Effector memory CD4-positive, alpha-beta T cell (primary cell): ENCODE measurements around the gene DGUOK.
"Not testable (repeated sequence)": the region's sequence is repeated elsewhere in the genome, so short reads cannot be mapped to it uniquely, and the experiment has no call there.

ENCODE experiments used
- DNase-seq, 3 donors: peaks; one replicate each; pipeline ENCODE4 v3.0.0-alpha.2; 2020
- H3K27ac ChIP-seq: 2 replicates; pipeline ENCODE4 v1.7.0; 2013; ENCODE audit warnings: mild to moderate bottlenecking, low read length, moderate library complexity; ENCODE audit not compliant: insufficient read depth, poor library complexity, severe bottlenecking
- H3K27me3 ChIP-seq: replicated peaks from 2 replicates; pipeline ENCODE4 v1.7.0; 2013; ENCODE audit warnings: mild to moderate bottlenecking, low read length; ENCODE audit not compliant: insufficient read depth, control insufficient read depth, poor library complexity, severe bottlenecking
- H3K36me3 ChIP-seq: 2 replicates; pipeline ENCODE4 v1.7.0; 2013; ENCODE audit warnings: mild to moderate bottlenecking, low read length, moderate library complexity; ENCODE audit not compliant: control insufficient read depth, insufficient read depth
- H3K4me1 ChIP-seq: 2 replicates; pipeline ENCODE4 v1.7.0; 2013; ENCODE audit warnings: low read length, mild to moderate bottlenecking; ENCODE audit not compliant: control insufficient read depth, insufficient read depth, poor library complexity, severe bottlenecking
- H3K4me3 ChIP-seq: 2 replicates; pipeline ENCODE4 v1.7.0; 2013; ENCODE audit warnings: low read length, low read depth, mild to moderate bottlenecking; ENCODE audit not compliant: insufficient read depth, poor library complexity, severe bottlenecking
- H3K9me3 ChIP-seq: 2 replicates; pipeline ENCODE4 v1.7.0; 2013; ENCODE audit warnings: mild to moderate bottlenecking, low read length, moderate library complexity; ENCODE audit not compliant: control insufficient read depth

The DGUOK gene

DNA sequence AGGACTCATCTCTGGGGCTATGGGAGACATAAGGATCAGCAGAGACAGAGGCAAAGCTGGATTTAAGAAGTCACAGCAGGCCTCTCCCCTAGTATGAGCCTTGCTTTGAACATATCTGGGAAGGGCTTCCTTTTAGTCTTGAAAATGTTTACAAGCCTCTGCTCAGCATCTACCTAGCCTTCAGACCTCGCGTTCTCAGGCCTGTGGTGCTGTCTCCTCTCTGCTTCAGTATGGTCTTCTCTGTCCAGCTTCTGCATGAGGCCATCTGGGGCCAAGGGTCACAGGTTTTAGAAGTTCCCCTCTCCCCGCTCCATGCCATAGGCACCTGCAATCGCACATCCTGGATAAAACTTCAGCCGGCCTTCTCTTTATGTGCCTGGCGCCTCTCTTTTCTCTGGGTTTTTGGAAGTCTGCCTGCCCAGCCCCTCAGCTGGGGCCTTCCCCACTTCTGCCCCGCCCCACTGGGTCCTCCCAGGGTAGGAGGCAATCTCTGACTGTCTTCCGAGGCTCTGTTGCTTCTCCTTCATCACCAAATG is 26.8 kb upstream of the DGUOK start:
- Histone ChIP-seq H3K9me3 (no peaks in the 10 kb centered on the region), H3K36me3 (no peaks in the 10 kb centered on the region), H3K27me3 (no peaks in the 10 kb centered on the region), H3K4me3 (no peak overlapping the region), H3K27ac (no peak overlapping the region), H3K4me1 (peaks cover 5% of the 10 kb centered on the region)
- no peak for DNase-seq

DNA sequence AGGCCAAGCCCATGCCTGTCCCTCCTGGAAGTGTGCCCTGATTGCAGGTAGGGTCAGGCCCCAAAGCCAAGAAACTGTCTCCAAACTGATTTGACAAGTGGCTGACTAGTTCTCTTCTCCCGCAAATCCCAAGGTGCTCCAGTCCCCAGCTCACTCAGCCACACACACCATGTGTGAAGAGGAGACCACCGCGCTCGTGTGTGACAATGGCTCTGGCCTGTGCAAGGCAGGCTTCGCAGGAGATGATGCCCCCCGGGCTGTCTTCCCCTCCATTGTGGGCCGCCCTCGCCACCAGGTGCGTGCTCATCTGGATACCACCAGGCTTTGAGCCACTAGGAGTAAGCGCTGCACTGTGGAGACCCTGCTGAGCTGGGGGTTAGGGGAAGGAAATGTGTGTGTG is 25.5 kb upstream of the DGUOK start:
- Histone ChIP-seq H3K36me3 (no peaks in the 10 kb centered on the region), H3K4me3 (no peak overlapping the region), H3K9me3 (no peaks in the 10 kb centered on the region), H3K4me1 (peaks cover 5% of the 10 kb centered on the region), H3K27me3 (no peaks in the 10 kb centered on the region), H3K27ac (no peak overlapping the region)
- no peak for DNase-seq

DNA sequence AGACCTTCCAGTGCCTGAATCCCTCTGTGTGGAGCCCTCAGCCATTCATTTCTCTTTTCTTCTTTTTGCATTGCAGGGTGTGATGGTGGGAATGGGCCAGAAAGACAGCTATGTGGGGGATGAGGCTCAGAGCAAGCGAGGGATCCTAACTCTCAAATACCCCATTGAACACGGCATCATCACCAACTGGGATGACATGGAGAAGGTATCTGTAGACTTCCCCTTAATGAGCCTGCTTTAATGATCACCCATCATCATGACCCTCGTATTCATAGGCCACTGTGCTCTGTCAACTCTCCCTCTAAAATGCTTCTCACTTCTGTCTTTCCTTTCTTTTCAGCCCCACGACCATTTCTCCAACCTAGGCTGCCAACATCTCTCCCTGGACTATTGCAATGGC is 24.4 kb upstream of the DGUOK start:
- Histone ChIP-seq H3K27me3 (no peaks in the 10 kb centered on the region), H3K36me3 (no peaks in the 10 kb centered on the region), H3K4me1 (no peaks in the 10 kb centered on the region), H3K27ac (no peak overlapping the region), H3K4me3 (no peak overlapping the region), H3K9me3 (no peaks in the 10 kb centered on the region)
- no peak for DNase-seq

DNA sequence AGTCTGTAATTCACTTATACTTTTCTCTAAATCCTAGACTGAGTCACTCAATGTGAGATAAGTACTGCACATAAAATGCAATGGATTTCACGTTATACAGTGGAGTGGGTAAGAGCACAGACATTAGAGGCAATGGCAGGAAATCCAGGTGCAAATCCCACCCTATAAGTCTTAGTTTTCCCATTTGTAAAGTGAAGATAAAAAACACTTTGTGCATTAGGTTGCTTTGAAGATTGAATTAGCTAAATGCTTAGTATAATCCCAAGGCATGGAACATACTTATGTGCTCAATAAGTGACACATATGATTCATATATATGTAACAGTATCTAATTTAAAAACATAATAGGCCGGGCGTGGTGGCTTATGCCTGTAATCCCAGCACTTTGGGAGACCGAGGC is 23.4 kb upstream of the DGUOK start:
- Histone ChIP-seq H3K4me1 (peaks cover 3% of the 10 kb centered on the region), H3K27me3 (no peaks in the 10 kb centered on the region), H3K9me3 (no peaks in the 10 kb centered on the region), H3K4me3 (no peak overlapping the region), H3K36me3 (no peaks in the 10 kb centered on the region), H3K27ac (no peak overlapping the region)
- DNase-seq: no peak

DNA sequence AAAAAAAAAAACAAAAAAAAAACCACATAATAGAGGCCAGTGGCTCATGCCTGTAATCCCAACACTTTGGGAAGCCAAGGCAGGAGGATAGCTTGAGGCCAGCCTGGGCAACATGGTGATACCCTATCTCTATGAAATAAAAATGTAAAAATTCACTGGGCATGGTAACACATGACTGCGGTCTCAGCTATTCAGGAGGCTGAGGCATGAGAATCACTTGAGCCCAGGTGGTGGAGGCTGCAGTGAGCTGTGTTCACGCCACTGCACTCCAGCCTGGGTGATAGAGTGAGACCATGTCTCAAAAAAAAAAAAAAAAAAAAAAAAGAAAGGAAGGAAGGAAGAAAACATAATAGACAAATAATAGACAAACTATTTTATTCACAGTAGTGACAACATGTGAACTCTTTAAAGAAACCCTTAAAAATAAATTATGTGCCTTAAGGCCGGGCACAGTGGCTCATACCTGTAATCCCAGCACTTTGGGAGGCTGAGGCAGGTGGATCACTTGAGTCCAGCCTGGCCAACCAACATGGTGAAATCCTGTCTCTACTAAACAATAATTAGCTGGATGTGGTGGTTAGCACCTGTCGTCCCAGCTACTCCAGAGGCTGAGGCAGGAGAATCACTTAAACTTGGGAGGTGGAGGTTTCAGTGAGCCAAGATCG is 22.6 kb upstream of the DGUOK start:
- H3K9me3 ChIP-seq, DNase-seq, H3K27ac ChIP-seq, H3K36me3 ChIP-seq, H3K27me3 ChIP-seq, H3K4me1 ChIP-seq, H3K4me3 ChIP-seq: not testable (repeated sequence)

DNA sequence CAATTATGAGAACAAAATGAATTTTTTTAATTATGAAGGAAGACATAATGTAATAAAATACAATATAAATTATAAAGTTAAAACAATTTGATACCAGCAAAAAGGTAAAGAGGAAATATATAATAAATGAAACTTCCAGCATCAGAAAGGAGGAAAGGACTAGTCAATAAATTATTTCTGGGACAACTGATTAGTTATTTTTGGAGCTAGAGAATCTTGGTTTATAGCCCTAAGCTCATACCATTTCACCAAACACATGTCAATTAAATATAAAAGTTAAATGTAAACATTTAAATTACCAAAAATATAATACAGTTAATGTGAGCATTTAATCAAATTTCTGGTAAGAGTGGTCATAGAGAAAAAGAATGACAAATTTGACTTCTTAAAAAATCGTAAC is 21.7 kb upstream of the DGUOK start:
- peaks cover 3% of the 10 kb centered on the region for H3K4me1 ChIP-seq
- H3K27ac ChIP-seq: no peak overlapping the region
- no peak overlapping the region for H3K4me3 ChIP-seq
- no peak for DNase-seq
- no peaks in the 10 kb centered on the region for H3K27me3 ChIP-seq
- no peaks in the 10 kb centered on the region for H3K9me3 ChIP-seq
- no peaks in the 10 kb centered on the region for H3K36me3 ChIP-seq

DNA sequence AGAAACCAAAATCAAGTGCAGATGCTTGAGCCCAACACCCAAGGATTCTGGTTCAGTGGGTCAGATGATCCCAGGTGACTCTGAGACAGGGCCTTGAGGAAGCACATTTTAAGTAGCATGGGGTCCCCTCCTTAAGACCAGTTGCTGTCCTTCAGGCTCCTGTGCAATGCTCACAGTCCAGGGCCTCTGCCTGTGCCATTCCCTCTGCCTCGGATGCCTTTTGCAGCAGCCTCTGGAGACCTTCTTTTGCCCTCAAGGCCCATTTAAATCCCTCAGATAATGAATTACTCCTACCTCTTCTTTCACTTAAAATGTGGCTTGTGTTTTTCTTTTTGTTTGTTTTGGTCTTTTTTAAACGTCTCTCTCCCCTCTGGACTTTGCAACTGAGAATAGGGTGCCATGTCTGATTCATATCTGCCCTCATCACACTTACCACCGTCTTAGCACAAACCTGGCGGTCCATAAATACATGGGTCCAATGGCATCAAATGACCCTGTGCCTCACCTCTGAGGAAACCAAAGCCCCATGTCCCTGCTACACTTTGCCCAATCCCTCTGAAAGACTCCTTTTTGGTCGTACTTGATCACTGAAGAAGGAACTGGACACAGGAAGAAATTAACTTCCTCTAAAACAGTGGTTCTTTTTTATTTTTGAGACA is 19.7 kb upstream of the DGUOK start:
- DNase-seq: no peak

DNA sequence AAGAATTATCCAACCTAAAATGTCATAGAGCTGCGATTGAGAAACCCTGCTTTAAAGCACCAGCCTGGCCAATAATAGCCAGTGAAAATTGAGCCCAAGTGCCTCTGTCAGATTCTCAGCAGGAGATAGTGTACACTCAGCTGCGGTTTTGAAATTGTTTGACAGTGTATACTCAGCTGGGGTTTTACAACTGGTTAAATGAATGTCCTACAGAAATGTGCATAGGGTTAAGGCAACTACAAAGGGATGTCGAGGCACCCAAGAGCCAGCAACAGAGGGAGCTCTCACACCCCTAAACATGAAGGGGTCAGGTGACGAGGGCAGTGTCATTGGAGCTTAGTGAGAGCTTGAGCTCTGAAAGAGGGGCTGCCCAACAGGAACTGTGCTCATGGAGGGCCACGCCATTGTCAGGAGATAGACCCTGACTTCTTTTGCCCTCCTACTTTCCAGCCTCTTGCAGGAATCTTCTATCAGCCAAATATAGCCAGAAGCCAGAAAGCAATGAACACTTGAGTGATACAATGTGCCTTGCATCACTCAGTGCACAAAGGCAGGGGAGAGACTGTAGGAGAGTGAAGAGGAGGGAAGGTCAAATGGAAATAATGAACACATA is 18.7 kb upstream of the DGUOK start:
- H3K36me3 ChIP-seq: no peaks in the 10 kb centered on the region
- no peaks in the 10 kb centered on the region for H3K9me3 ChIP-seq
- DNase-seq: peak in 2 of 3 donors; percentile 18 to 20
- no peaks in the 10 kb centered on the region for H3K27me3 ChIP-seq
- no peak overlapping the region for H3K27ac ChIP-seq
- H3K4me1 ChIP-seq: peaks cover 3% of the 10 kb centered on the region
- H3K4me3 ChIP-seq: no peak overlapping the region

More for the DNA sequence above, 19.7 kb upstream of the DGUOK start:
- Histone ChIP-seq H3K27ac (no peak overlapping the region), H3K36me3 (no peaks in the 10 kb centered on the region), H3K4me3 (no peak overlapping the region), H3K27me3 (no peaks in the 10 kb centered on the region), H3K9me3 (no peaks in the 10 kb centered on the region), H3K4me1 (peaks cover 3% of the 10 kb centered on the region)

DNA sequence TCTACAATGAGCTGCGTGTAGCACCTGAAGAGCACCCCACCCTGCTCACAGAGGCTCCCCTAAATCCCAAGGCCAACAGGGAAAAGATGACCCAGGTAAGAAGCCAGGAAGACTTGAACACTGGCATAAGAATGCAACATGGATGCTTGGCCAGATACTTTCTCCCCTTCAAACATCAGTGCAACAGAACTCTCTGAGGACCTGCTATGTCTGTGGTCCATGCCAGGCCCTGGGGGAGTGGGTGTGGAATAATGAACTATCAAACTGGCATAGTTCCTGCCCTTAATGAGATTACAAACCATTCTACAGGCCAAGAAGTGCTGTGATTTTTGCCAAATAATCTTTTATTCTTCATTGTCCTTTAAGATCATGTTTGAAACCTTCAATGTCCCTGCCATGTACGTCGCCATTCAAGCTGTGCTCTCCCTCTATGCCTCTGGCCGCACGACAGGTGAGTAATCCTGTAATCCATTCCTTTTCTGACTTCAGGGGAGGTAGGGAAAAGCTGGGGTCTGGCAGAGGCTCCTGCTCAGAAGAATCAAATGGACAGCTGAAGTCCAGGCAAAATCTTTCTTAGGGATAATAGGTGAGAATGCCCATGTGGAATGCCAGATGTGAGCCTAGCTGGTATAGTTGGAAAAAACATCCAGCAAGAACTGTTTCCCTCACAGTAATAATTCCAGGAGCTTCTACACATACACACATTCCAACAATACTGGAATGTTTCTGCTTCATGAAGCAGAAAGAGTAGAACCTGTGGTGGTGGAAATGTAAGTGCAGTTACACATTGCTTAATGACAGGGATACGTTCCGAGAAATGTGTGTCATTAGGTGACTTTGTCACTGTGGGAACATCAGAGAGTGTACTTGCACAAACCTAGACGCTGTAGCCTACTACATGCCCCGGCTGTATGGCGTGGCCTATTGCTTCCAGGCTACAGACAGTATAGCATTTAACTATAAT is 17.7 kb upstream of the DGUOK start:
- Histone ChIP-seq H3K27me3 (no peaks in the 10 kb centered on the region), H3K27ac (no peak overlapping the region), H3K4me1 (peaks cover 3% of the 10 kb centered on the region), H3K9me3 (no peaks in the 10 kb centered on the region), H3K36me3 (no peaks in the 10 kb centered on the region), H3K4me3 (no peak overlapping the region)
- no peak for DNase-seq
